ENCODE measurements around the gene ENDOV.

Gene ENDOV

DNA sequence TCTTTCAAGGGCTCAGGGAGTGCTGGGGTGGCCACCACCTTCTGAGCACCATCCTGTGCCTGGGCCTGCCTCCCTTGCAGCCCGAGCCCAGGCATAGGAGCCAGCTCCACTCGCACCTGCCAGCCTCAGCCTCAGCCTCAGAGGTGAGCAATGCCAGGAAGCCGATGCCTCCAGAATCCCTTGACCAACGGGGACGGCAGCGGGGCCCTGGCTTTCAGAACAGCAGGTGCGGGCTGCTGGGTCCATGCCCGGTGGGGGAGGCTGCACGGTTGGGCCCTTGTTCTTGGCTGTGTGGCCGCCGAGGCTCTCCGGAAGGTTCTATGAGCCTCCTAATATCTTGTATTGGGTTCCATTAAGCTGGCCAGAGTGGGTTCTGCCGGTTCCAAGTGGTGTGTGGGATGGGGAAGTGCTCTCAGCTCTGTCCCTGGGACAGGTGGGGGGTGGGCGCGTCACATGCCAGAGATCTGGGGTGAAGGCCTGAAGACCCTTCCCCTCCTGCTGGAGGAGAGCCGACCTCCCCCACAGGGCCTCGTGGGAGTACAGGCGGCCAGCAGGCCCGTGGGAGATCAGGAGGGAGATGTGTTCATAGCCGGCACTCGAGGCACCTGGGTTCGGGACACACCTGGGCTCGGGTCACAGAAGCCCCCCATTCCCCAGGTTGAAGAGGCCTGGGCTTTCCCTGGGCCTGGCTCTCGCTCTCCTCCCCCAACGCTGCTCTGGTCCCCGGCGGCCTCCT is 34.4 kb downstream of the ENDOV start:
- H3K4me3 ChIP-seq (replicated peaks; ENCODE audit: low read depth, low read length): no peak overlapping the region
- TF ChIP-seq CTCF (IDR thresholded peaks at IDR 0.05; ENCODE audit: low read length, missing control alignments): no peak
- DNase-seq (ENCODE audit: low read depth): no peak

DNA sequence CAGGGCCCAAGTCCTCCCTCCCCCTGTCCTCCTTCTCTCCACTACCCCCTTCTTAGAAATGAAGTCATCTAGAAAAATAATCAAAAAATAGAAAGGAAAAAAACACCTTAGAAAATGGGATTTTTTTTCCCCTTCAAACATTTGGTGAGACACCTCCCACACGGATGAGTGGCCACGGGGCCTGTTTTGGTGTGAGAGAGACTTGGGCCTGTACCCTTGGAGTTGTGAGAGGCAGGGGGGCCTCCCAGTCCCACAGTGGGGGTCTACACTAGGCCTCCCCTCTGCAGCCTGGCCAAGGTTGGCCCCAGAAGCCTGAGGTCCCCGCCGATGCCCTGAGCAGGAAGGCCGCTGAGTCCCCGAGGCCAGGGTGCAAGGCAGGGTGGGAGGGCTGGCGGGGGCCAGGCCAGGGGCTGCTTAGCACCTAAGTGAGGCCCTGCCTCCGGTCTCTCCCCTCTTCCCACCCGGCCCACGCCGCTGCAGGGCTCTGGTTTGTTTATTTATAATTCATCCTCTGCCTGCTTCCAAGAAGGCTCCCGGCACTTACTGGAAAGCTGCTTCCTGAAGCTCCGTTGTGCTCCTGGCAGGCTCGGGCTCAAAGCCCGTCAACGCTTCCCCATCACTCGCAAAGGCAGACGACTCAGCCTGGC is 35.1 kb downstream of the ENDOV start:
- DNase-seq (ENCODE audit: low read depth): no peak
- H3K4me3 ChIP-seq (replicated peaks; ENCODE audit: low read depth, low read length): no peak overlapping the region
- no peak for TF ChIP-seq CTCF (IDR thresholded peaks at IDR 0.05; ENCODE audit: low read length, missing control alignments)

- DNase-seq (ENCODE audit: low read depth): no peak
- no peak overlapping the region for H3K4me3 ChIP-seq (replicated peaks; ENCODE audit: low read depth, low read length)
- no peak for TF ChIP-seq CTCF (IDR thresholded peaks at IDR 0.05; ENCODE audit: low read length, missing control alignments)
Observed at GRCh38 chr17:80451104-80451775, 36.3 kb downstream of the ENDOV start.

GRCh38 chr17:80452173-80452915 is 37.4 kb downstream of the ENDOV start:
- DNase-seq (ENCODE audit: low read depth): no peak
- no peak for TF ChIP-seq CTCF (IDR thresholded peaks at IDR 0.05; ENCODE audit: low read length, missing control alignments)

GRCh38 chr17:80453126-80453997 is 38.4 kb downstream of the ENDOV start:
- peak overlapping the region; percentile 73 for H3K4me3 ChIP-seq (replicated peaks; ENCODE audit: low read depth, low read length)
- no peak for TF ChIP-seq CTCF (IDR thresholded peaks at IDR 0.05; ENCODE audit: low read length, missing control alignments)
- no peak for DNase-seq (ENCODE audit: low read depth)

More at GRCh38 chr17:80452173-80452915, 37.4 kb downstream of the ENDOV start:
- no peak overlapping the region for H3K4me3 ChIP-seq (replicated peaks; ENCODE audit: low read depth, low read length)

GRCh38 chr17:80453998-80454556 is 39.1 kb downstream of the ENDOV start:
- peak overlapping the region; percentile 73 for H3K4me3 ChIP-seq (replicated peaks; ENCODE audit: low read depth, low read length)
- TF ChIP-seq CTCF (IDR thresholded peaks at IDR 0.05; ENCODE audit: low read length, missing control alignments): no peak
- no peak for DNase-seq (ENCODE audit: low read depth)

Data from fibroblast of pulmonary artery (primary cell).